ENCODE results near the gene GLT6D1. TPM values are rescaled to one million over a fixed set of nuclear protein-coding genes. Genes with fewer than 3 reads are reported as not detected.

Gene GLT6D1
- total and polyA plus RNA-seq, 2 donors (not counting 1 experiment from before 2014, with no cell fraction given), result not detected

DNA sequence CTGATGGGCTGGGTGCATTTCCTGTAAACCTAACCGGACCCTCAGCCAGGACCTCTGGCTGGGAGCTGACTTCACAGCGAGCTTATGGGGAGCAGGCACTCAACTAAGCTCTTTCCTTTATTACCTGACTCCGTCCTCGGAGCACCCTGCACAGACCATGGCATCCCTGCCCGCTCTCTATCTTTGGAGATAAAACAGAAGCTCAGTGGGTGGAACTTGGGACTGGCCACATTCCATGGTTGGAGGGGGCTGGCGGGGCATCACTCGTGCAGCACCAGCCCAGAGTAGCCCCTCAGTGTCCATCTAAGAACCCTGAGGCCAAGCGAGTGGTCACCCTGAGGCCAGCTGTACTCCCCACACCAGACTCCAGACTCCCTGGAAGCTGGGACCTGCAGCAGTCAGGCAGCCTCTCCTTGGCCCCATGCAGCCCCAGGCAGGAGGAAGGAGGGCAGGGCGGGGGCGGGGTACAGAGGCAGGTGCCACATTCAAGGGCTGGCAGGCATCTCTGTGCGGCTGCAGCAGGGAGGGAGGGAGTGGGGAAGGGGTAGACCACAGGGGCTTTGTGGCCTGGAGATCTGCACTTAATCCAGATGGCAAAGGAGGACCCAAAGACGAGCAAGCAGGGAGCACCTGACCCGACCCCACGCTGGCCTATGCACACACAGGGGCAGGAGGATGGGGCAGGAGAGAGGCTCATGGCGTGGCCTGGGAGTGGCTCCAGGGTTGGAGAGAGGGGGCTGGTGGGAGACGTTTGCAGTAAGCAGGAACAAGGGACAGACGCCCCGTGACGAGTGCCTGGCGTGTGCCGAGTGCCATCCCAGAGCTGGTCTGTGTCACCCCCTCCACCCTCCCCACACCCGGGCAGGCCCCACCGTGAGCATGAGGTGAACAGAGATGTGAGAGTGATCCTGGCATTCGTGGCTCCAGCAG, 26.1 kb downstream of the GLT6D1 start:
- intact Hi-C loops (cut with micrococcal nuclease), result no loop called here
- 77% methylated on average over 16 of the region's 24 CpGs for WGBS (ENCODE audit: insufficient coverage)
- H3K9me3 Mint-ChIP-seq (ENCODE audit: insufficient read depth), result no peaks in the 10 kb centered on the region

DNA sequence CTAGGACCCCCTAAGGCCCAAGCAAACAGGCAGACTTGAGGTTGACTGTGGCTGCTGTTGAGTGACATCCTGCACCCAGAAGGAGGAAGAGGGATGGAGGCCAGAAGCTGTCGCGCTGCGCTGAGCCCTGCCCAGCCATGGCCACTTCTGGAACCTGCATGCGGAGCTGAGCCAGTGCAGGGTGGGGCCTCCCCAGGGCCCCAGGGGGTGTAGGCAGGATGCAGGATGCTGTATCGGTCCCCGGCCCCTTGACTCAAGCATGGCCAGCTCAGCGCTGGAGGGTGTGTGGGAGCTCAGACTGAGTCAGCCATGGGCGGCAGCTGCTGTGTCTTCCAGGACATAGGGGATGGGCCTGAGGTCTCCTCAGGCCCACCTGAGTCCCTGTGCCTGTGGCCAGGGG, 26.9 kb downstream of the GLT6D1 start:
- H3K9ac ChIP-seq (ENCODE audit: low read length), result no peak overlapping the region
- no peak overlapping the region for H3K27ac ChIP-seq (ENCODE audit: low read length in 2 of 2)
- no peaks in the 10 kb centered on the region for H4K20me1 ChIP-seq (ENCODE audit: control insufficient read depth, insufficient read depth, low read length, poor library complexity, severe bottlenecking)
- no peaks in the 10 kb centered on the region for H3K4me1 ChIP-seq (ENCODE audit: control insufficient read depth in 2 of 2, insufficient read depth in 2 of 2, low read length in 2 of 2)
- peaks cover 0 to 5% (median 0%) of the 10 kb centered on the region in 3 donors for H3K9me3 ChIP-seq (ENCODE audit: control extremely low read depth in 1 of 3, control insufficient read depth in 2 of 3, insufficient read depth in 1 of 3, low read length in 2 of 3)
- ATAC-seq (ENCODE audit: low read depth), result no peak
- Mint-ChIP-seq H3K9me3 (ENCODE audit: insufficient read depth) (no peaks in the 10 kb centered on the region), H3K4me1 (no peaks in the 10 kb centered on the region), H3K27ac (no peak overlapping the region), H3K27me3 (peaks cover 3% of the 10 kb centered on the region), H3K4me3 (no peak overlapping the region)
- H3K4me3 ChIP-seq (ENCODE audit: control extremely low read depth in 1 of 5, extremely low read depth in 1 of 5, insufficient read depth in 1 of 5, low read depth in 2 of 5, low read length in 4 of 5), result no peak overlapping the region
- intact Hi-C loops (cut with micrococcal nuclease), result no loop called here
- POLR2A ChIA-PET, result no interaction called here
- DNase-seq, result no peak
- H3K79me2 ChIP-seq (ENCODE audit: control insufficient read depth, insufficient read depth, low read length), result no peaks in the 10 kb centered on the region
- H3K36me3 ChIP-seq (replicated peaks in 1 of 2; ENCODE audit: control extremely low read depth in 1 of 2, control insufficient read depth in 1 of 2, extremely low read depth in 1 of 2, insufficient read depth in 2 of 2, low read length in 1 of 2), result no peaks in the 10 kb centered on the region
- TF ChIP-seq, protein P1, sequence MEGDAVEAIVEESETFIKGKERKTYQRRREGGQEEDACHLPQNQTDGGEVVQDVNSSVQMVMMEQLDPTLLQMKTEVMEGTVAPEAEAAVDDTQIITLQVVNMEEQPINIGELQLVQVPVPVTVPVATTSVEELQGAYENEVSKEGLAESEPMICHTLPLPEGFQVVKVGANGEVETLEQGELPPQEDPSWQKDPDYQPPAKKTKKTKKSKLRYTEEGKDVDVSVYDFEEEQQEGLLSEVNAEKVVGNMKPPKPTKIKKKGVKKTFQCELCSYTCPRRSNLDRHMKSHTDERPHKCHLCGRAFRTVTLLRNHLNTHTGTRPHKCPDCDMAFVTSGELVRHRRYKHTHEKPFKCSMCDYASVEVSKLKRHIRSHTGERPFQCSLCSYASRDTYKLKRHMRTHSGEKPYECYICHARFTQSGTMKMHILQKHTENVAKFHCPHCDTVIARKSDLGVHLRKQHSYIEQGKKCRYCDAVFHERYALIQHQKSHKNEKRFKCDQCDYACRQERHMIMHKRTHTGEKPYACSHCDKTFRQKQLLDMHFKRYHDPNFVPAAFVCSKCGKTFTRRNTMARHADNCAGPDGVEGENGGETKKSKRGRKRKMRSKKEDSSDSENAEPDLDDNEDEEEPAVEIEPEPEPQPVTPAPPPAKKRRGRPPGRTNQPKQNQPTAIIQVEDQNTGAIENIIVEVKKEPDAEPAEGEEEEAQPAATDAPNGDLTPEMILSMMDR (IDR thresholded peaks at IDR 0.05), result no peak
- TF ChIP-seq EZH2 (IDR thresholded peaks at IDR 0.05; ENCODE audit: borderline replicate concordance, insufficient read depth, low read depth, low read length, poor library complexity, severe bottlenecking), result no peak
- WGBS (ENCODE audit: insufficient coverage), result 89% methylated on average over 8 of the region's 8 CpGs
- H2AFZ ChIP-seq (ENCODE audit: insufficient read depth, low read depth, low read length, poor library complexity, severe bottlenecking), result no peak overlapping the region
- H3K4me2 ChIP-seq (replicated peaks; ENCODE audit: low read depth, low read length, poor library complexity, severe bottlenecking), result no peak overlapping the region
- CTCF ChIA-PET, result no interaction called here
- H3K27me3 ChIP-seq (replicated peaks in 1 of 4; ENCODE audit: control extremely low read depth in 1 of 4, control insufficient read depth in 3 of 4, insufficient read depth in 4 of 4, low read length in 3 of 4), result no peaks in the 10 kb centered on the region

More for the DNA sequence above, 26.1 kb downstream of the GLT6D1 start:
- H3K4me3 Mint-ChIP-seq, result no peak overlapping the region
- DNase-seq (no peak), ATAC-seq (ENCODE audit: low read depth) (no peak)
- no peak overlapping the region for H3K9ac ChIP-seq (ENCODE audit: low read length)
- no peaks in the 10 kb centered on the region for H3K27me3 ChIP-seq (replicated peaks in 1 of 4; ENCODE audit: control extremely low read depth in 1 of 4, control insufficient read depth in 3 of 4, insufficient read depth in 4 of 4, low read length in 3 of 4)
- ChIA-PET POLR2A (no interaction called here), CTCF (no interaction called here)
- H3K4me1 Mint-ChIP-seq, result no peaks in the 10 kb centered on the region
- H3K36me3 ChIP-seq (replicated peaks in 1 of 2; ENCODE audit: control extremely low read depth in 1 of 2, control insufficient read depth in 1 of 2, extremely low read depth in 1 of 2, insufficient read depth in 2 of 2, low read length in 1 of 2), result no peaks in the 10 kb centered on the region
- H4K20me1 ChIP-seq (ENCODE audit: control insufficient read depth, insufficient read depth, low read length, poor library complexity, severe bottlenecking), result no peaks in the 10 kb centered on the region
- no peaks in the 10 kb centered on the region for H3K4me1 ChIP-seq (ENCODE audit: control insufficient read depth in 2 of 2, insufficient read depth in 2 of 2, low read length in 2 of 2)
- TF ChIP-seq, protein P1 (IDR thresholded peaks at IDR 0.05), result no peak
- H3K27ac Mint-ChIP-seq, result no peak overlapping the region
- no peak overlapping the region for H3K4me3 ChIP-seq (ENCODE audit: control extremely low read depth in 1 of 5, extremely low read depth in 1 of 5, insufficient read depth in 1 of 5, low read depth in 2 of 5, low read length in 4 of 5)
- H3K79me2 ChIP-seq (ENCODE audit: control insufficient read depth, insufficient read depth, low read length), result no peaks in the 10 kb centered on the region
- peaks cover 3% of the 10 kb centered on the region for H3K27me3 Mint-ChIP-seq
- no peak overlapping the region for H2AFZ ChIP-seq (ENCODE audit: insufficient read depth, low read depth, low read length, poor library complexity, severe bottlenecking)
- H3K4me2 ChIP-seq (replicated peaks; ENCODE audit: low read depth, low read length, poor library complexity, severe bottlenecking), result no peak overlapping the region
- peaks cover 0 to 4% (median 0%) of the 10 kb centered on the region in 3 donors for H3K9me3 ChIP-seq (ENCODE audit: control extremely low read depth in 1 of 3, control insufficient read depth in 2 of 3, insufficient read depth in 1 of 3, low read length in 2 of 3)
- no peak overlapping the region for H3K27ac ChIP-seq (ENCODE audit: low read length in 2 of 2)
